A549 treated with Hydrocortisone at 1 μM for 4 hours (cell line): Measurements from ENCODE around the gene GUCY1A2. TPM values are rescaled to one million over a fixed set of nuclear protein-coding genes. Genes with fewer than 3 reads are reported as not detected.

Experiments
- total RNA-seq: library from RNA; stranded (reverse); fragments of 200-300 nt; extraction: Qiagen RNA extraction; gene quantifications from 5 replicates; pipeline ENCODE4 v1.2.3, GENCODE V29; 2022

GUCY1A2 gene, protein sequence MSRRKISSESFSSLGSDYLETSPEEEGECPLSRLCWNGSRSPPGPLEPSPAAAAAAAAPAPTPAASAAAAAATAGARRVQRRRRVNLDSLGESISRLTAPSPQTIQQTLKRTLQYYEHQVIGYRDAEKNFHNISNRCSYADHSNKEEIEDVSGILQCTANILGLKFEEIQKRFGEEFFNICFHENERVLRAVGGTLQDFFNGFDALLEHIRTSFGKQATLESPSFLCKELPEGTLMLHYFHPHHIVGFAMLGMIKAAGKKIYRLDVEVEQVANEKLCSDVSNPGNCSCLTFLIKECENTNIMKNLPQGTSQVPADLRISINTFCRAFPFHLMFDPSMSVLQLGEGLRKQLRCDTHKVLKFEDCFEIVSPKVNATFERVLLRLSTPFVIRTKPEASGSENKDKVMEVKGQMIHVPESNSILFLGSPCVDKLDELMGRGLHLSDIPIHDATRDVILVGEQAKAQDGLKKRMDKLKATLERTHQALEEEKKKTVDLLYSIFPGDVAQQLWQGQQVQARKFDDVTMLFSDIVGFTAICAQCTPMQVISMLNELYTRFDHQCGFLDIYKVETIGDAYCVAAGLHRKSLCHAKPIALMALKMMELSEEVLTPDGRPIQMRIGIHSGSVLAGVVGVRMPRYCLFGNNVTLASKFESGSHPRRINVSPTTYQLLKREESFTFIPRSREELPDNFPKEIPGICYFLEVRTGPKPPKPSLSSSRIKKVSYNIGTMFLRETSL
- total RNA-seq: 0.02 to 0.05 TPM (median 0.02 TPM) in 5 replicates

DNA sequence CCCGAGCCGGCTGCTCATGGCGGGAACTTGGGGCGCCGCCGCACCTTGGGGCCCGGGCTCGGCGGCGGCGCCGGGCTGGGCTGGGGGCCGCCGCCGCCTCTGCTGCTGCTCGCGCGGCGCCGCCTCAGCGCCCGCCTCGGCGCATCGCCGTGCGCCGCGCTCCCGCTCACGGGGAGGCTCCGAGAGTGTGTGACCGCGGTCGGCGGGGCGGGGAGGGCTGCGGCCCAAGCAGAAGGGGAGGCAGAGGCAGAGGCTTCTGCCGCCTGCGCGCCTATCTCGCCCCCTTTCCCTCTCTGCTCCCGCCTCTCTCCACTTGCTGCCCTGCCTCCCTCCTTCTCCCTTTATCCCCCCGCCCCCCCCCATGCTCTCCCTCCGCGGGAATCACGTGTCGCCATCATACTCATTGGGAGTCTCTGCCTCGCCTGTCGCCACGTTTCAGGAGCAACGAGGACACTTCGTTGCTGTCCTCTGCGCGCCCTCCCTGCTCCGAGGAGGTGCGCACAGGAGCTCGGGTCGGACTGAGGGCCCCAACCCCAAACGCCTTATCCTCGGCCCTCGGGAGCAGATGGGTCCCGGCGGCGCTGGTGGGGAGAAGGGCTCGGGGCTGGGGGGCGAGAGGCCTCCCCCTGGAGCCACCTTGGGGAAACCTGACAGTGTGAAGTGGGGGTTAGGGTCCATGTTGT lies at the start of gene GUCY1A2:
GUCY1A2 (minus strand) TSS at position 258 of the 683 bp plus-strand sequence. CDS start 421 bp downstream, outside the sequence.

